NCI-H446 treated with DMSO at 0.1 percent for 48 hours (cell line): ENCODE results near the gene UBL5.
"Not testable (repeated sequence)": the region's sequence is repeated elsewhere in the genome, so short reads cannot be mapped to it uniquely, and the experiment has no call there.

Source experiments
- DNase-seq: peaks from one replicate; lab custom pipeline; 2025; lab: John Stamatoyannopoulos, UW

UBL5 gene

DNA sequence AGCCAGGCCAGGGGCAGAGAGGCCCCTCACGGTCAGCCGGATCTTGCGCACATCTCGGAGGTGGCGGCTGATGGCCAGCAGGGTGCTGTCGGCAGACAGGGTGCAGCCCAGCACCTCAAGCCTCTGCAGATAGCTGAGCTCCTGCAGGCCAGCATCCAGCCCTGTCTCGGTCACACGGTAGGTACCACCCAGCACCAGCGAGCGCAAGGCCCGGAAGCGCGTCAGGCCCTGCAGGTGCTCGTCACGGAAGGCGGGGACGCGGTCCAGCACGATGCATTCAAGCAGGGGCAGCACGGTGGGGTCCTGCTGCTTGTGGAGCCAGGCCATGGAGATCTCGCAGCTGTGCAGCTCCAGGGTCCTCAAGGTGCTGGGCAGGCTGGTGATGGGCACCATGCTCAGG lies 16.6 kb upstream of the UBL5 start:
- no peak for DNase-seq

GRCh38 chr19:9818175-9818733 lies 9.5 kb upstream of the UBL5 start:
- no peak for DNase-seq

- DNase-seq: peak; percentile 100
These were observed 8.8 kb upstream of the UBL5 start, which contains the start of gene FBXL12 for GRCh38 chr19:9818734-9819595. FBXL12 (minus strand) TSS chr19:9819079; CDS start chr19:9818813, 266 bp downstream.

DNA sequence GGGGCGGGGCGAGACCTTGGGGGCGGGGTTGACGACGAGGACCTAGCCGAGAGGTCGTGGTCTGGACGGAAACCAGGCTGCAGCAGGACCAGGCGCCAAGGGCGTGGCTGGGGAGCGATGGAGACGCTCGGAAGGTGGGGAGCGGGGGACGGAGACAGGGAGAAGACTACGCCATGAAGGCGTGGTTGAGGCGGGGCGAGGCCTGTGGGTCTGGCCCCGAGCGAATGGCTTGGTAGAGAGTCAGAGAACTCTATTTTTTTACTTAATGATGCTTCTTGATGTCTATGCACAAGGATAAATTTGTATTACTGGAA lies 8.2 kb upstream of the UBL5 start:
- DNase-seq: no peak

- DNase-seq: not testable (repeated sequence)
These were observed 7.7 kb upstream of the UBL5 start for GRCh38 chr19:9820034-9820433.

- DNase-seq: no peak
These were observed 3.9 kb upstream of the UBL5 start for GRCh38 chr19:9823816-9824215.

DNA sequence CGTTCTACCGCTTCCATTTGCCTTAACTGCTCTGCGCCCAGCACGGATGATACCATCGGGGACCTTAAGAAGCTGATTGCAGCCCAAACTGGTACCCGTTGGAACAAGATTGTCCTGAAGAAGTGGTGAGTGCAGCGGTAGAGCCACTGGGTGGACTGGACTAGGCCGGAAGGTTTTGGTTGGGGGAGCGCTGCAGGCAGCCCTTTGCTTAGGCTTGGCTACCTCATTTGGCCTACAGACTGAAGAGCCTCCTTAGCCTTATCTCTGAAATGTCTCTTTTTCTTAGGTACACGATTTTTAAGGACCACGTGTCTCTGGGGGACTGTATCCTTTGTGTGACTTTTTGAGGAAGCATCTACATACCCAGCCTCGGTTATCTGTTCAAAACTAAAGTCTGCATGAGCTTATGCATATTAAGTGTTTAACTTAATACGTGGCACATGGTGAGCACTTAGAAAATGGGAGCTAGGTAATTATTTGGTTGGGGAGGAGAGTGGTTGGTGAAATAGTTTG lies 889 bp downstream of the UBL5 start:
- no peak for DNase-seq

- DNase-seq: no peak
These were observed 6.6 kb downstream of the UBL5 start for GRCh38 chr19:9834307-9834725.

GRCh38 chr19:9834726-9835506 lies 7.2 kb downstream of the UBL5 start, which contains the start of gene PIN1:
PIN1 (plus strand) TSS chr19:9835318; CDS start chr19:9835345, 27 bp downstream.
- DNase-seq: peak; percentile 98

- DNase-seq: no peak
These were observed 7.8 kb downstream of the UBL5 start for GRCh38 chr19:9835507-9835949.

- peak; percentile 16 for DNase-seq
These were observed 8.3 kb downstream of the UBL5 start for GRCh38 chr19:9836021-9836420.

DNA sequence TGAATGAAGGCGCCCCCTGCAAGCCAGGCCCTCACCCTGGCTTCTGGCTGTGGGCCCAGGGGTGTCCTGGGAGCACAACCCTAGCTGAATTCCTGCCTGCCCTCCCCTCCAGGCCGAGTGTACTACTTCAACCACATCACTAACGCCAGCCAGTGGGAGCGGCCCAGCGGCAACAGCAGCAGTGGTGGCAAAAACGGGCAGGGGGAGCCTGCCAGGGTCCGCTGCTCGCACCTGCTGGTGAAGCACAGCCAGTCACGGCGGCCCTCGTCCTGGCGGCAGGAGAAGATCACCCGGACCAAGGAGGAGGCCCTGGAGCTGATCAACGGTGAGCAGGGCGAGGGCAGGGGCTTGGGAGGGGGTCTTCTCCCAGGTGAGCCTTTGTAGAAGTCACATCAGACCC lies 10.6 kb downstream of the UBL5 start:
- DNase-seq: no peak

- no peak for DNase-seq
These were observed 11.7 kb downstream of the UBL5 start for GRCh38 chr19:9839415-9839814.

DNA sequence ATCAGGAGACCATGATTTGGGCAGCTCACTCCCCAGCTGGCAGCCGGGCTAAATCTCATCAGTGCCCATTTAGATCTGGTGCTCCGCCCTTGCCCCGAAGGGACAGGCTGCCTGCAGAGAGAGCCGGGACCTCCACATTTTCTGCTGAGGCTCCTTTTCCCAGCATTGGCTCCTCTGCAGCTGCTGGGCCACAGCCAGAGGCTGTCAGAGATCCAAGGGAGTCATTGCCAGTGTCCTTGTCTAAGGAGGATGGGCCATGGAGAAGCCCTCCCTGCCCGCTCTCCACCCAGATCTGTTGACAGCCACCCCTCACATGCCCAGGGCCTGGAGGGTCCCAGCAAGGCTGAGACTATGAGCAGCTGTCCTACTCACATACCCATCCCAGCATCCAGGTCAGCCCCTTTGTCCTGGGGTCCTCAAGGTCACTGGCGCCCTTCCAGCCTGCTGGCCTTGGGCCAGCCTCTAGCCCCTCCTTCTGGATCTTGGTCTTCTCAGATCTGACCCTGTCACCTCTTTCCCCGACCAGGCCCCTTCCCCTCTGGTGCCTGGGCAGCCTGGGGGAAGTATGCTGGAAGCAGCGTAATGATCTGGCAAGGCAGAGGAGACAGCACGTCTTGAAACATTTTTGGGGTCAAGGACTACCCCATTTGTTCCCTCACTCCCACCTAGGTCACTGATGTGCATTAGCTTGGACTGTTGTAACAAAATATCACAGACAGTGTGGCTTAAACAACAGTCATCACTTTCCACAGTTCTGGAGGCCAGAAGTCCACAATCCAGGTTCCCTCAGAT lies 15.3 kb downstream of the UBL5 start:
- no peak for DNase-seq

GRCh38 chr19:9843626-9844273 lies 16.0 kb downstream of the UBL5 start:
- not testable (repeated sequence) for DNase-seq

- no peak for DNase-seq
These were observed 19.5 kb downstream of the UBL5 start for GRCh38 chr19:9847087-9847671.

DNA sequence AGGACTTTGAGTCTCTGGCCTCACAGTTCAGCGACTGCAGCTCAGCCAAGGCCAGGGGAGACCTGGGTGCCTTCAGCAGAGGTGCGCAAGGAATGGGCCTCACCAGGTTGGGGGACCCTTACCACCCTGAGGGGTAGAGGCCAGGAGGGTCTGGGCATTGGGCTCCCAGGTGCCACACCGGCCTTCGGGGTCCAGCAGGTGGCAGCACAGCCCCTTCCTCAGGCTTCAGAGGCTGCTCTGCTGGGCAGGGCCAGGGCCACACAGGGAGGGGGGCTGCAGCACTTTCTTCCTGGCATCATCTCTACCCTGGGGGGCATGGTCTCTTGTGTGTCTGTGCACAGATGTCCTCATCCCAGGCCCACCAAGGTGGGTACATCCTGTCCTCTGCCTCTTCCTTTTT lies 20.3 kb downstream of the UBL5 start:
- no peak for DNase-seq

- DNase-seq: no peak
These were observed 21.0 kb downstream of the UBL5 start for GRCh38 chr19:9848762-9849161.

GRCh38 chr19:9849791-9850190 lies 22.1 kb downstream of the UBL5 start:
- DNase-seq: no peak

DNA sequence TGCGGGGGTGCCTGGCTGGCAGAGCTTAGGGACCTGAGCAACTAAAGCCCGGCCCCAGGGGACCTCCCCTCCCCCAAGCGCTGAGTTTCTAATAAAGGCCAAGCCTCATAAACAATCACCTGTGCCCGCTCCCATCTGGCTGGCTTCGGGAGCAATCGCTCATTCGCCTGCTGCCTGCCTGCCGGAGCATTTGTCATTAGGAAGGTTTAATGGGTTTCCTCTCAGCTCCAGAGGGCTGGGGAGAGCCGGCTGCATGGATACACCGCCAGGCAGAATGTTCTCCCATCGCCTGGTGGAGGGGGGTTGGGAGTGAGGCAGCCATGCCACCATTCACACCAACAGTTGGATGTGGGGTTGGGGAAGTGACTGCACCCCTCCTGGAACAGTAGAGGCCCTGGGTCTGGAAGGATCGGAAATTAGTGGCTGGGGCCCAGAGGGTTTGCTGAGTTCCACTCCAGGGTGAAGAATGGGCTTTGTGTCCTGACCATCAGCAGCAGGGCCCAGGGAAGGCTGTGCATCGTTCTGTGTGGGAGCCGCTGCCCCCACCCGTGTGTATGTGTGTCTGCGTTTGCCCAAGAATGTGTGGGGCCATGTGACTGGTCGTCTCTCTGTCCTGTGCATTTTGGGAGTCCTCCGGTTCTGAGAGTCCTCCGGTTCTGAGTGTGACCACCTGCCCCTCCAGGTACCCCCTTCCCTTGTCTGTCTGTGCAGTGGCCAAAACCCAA lies 22.7 kb downstream of the UBL5 start:
- no peak for DNase-seq
